ENCODE data around the gene SLC25A42. TPM values are rescaled to one million over a fixed set of nuclear protein-coding genes. Genes with fewer than 3 reads are reported as not detected.
"Not testable (repeated sequence)": the region's sequence is repeated elsewhere in the genome, so short reads cannot be mapped to it uniquely, and the experiment has no call there.

Gene SLC25A42
- total and polyA plus RNA-seq, 5 donors = 13.4 to 18.7 (median 13.8) TPM

GRCh38 chr19:19095691-19096090 lies 31.9 kb downstream of the SLC25A42 start:
- WGBS = 82% methylated on average over 11 of the region's 11 CpGs
- intact Hi-C loops (cut with DNase I) = no loop called here

DNA sequence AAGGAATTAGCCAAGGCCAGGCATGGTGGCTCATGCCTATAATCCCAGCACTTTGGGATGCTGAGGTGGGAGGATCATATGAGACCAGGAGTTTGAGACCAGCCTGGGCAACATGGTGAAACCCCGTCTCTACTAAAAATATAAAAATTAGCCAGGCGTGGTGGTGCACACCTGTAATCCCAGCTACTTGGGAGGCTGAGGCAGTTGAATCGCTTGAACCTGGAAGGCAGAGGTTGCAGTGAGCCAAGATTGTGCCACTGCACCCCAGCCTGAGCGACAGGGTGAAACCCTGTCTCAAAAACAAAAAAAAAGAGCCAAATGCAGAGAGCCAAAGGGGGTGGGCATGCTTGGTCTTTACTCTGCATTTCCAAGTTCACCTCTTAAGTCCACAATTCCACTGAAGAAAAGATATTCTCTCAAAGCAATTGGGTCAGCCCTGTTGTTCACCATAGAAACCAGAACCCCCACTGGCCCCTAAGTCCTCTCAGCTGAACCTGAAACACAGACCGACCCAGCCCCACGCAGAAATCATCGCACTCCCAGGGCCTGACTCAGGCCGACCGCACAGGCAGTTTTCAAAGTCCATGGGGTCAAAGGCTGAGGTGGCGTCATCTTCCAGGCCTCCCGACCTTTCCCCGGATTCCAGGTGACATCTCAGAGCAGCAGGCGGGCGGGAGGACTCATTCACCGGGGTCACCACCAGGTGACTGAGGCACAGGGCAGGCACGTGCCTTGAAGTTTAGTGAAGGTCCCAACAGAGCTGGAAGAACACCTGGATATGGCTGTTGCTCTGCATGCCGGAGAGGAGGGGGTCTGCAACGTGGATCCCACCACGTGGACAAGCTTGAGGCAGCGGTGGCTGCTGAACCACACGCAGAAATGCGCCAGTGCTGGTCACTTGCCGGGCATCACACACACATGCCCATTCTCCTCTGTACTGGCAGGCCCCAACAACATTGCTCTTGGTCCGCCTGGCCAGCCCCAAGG lies 33.1 kb downstream of the SLC25A42 start:
- H3K4me3 ChIP-seq (ENCODE audit: low read length) = no peak overlapping the region
- no peaks in the 10 kb centered on the region for H3K9me3 ChIP-seq (ENCODE audit: control insufficient read depth, low read length)
- H3K27me3 ChIP-seq (ENCODE audit: control insufficient read depth, insufficient read depth) = no peaks in the 10 kb centered on the region
- no peaks in the 10 kb centered on the region for H3K4me1 ChIP-seq (ENCODE audit: control insufficient read depth, insufficient read depth, low read length)
- DNase-seq = no peak
- H3K27ac ChIP-seq (ENCODE audit: low read length) = no peak overlapping the region
- 91% methylated on average over 24 of the region's 24 CpGs for WGBS
- intact Hi-C loops (cut with DNase I) = no loop called here
- no peak for ATAC-seq

More at GRCh38 chr19:19095691-19096090, 31.9 kb downstream of the SLC25A42 start:
- no peak overlapping the region for H3K27ac ChIP-seq (ENCODE audit: low read length)
- ATAC-seq = no peak
- no peaks in the 10 kb centered on the region for H3K4me1 ChIP-seq (ENCODE audit: control insufficient read depth, insufficient read depth, low read length)
- no peak overlapping the region for H3K4me3 ChIP-seq (ENCODE audit: low read length)
- DNase-seq = no peak
- H3K9me3 ChIP-seq (ENCODE audit: control insufficient read depth, low read length) = no peaks in the 10 kb centered on the region
- H3K27me3 ChIP-seq (ENCODE audit: control insufficient read depth, insufficient read depth) = no peaks in the 10 kb centered on the region

GRCh38 chr19:19098084-19098702 lies 34.4 kb downstream of the SLC25A42 start:
- ATAC-seq (no peak), DNase-seq (no peak)
- no peaks in the 10 kb centered on the region for H3K9me3 ChIP-seq (ENCODE audit: control insufficient read depth, low read length)
- WGBS = 87% methylated on average over 9 of the region's 9 CpGs
- no peak overlapping the region for H3K27ac ChIP-seq (ENCODE audit: low read length)
- no peaks in the 10 kb centered on the region for H3K27me3 ChIP-seq (ENCODE audit: control insufficient read depth, insufficient read depth)
- intact Hi-C loops (cut with DNase I) = no loop called here
- no peak overlapping the region for H3K4me3 ChIP-seq (ENCODE audit: low read length)
- H3K4me1 ChIP-seq (ENCODE audit: control insufficient read depth, insufficient read depth, low read length) = no peaks in the 10 kb centered on the region

GRCh38 chr19:19098703-19099632 lies 35.2 kb downstream of the SLC25A42 start:
- peak in 1 of 2 donors; percentile 25 for ATAC-seq

GRCh38 chr19:19101540-19101939 lies 37.7 kb downstream of the SLC25A42 start:
- no peak overlapping the region for H3K27ac ChIP-seq (ENCODE audit: low read length)
- DNase-seq = no peak
- WGBS = 94% methylated on average over 8 of the region's 8 CpGs
- no peak overlapping the region for H3K4me3 ChIP-seq (ENCODE audit: low read length)
- no peaks in the 10 kb centered on the region for H3K4me1 ChIP-seq (ENCODE audit: control insufficient read depth, insufficient read depth, low read length)
- no peaks in the 10 kb centered on the region for H3K27me3 ChIP-seq (ENCODE audit: control insufficient read depth, insufficient read depth)
- intact Hi-C loops (cut with DNase I) = no loop called here
- no peak for ATAC-seq
- no peaks in the 10 kb centered on the region for H3K9me3 ChIP-seq (ENCODE audit: control insufficient read depth, low read length)

More at GRCh38 chr19:19098703-19099632, 35.2 kb downstream of the SLC25A42 start:
- no peaks in the 10 kb centered on the region for H3K4me1 ChIP-seq (ENCODE audit: control insufficient read depth, insufficient read depth, low read length)
- DNase-seq = no peak
- 81% methylated on average over 18 of the region's 18 CpGs for WGBS
- H3K27me3 ChIP-seq (ENCODE audit: control insufficient read depth, insufficient read depth) = no peaks in the 10 kb centered on the region
- H3K9me3 ChIP-seq (ENCODE audit: control insufficient read depth, low read length) = no peaks in the 10 kb centered on the region
- intact Hi-C loops (cut with DNase I) = no loop called here
- H3K27ac ChIP-seq (ENCODE audit: low read length) = no peak overlapping the region
- no peak overlapping the region for H3K4me3 ChIP-seq (ENCODE audit: low read length)

- H3K4me3 ChIP-seq (ENCODE audit: low read length); H3K27ac ChIP-seq (ENCODE audit: low read length); H3K9me3 ChIP-seq (ENCODE audit: control insufficient read depth, low read length); H3K4me1 ChIP-seq (ENCODE audit: control insufficient read depth, insufficient read depth, low read length); DNase-seq; intact Hi-C loops (cut with DNase I); ATAC-seq; H3K27me3 ChIP-seq (ENCODE audit: control insufficient read depth, insufficient read depth): not testable (repeated sequence)
- 96% methylated on average over 10 of the region's 10 CpGs for WGBS
These were observed 38.8 kb downstream of the SLC25A42 start for GRCh38 chr19:19102566-19102965.

- Histone ChIP-seq H3K27me3 (ENCODE audit: control insufficient read depth, insufficient read depth) (no peaks in the 10 kb centered on the region), H3K4me1 (ENCODE audit: control insufficient read depth, insufficient read depth, low read length) (no peaks in the 10 kb centered on the region), H3K4me3 (ENCODE audit: low read length) (no peak overlapping the region), H3K9me3 (ENCODE audit: control insufficient read depth, low read length) (no peaks in the 10 kb centered on the region), H3K27ac (ENCODE audit: low read length) (no peak overlapping the region)
- no peak for ATAC-seq
- intact Hi-C loops (cut with DNase I) = no loop called here
- WGBS = 97% methylated on average over 11 of the region's 11 CpGs
- DNase-seq = no peak
These were observed 39.4 kb downstream of the SLC25A42 start for GRCh38 chr19:19103167-19103566.

- 25% methylated on average over 36 of the region's 36 CpGs for WGBS
- no peaks in the 10 kb centered on the region for H3K4me1 ChIP-seq (ENCODE audit: control insufficient read depth, insufficient read depth, low read length)
- ATAC-seq (peak; percentile 87 to 89), DNase-seq (peak; percentile 81 to 92 (median 88))
- peak overlapping the region; percentile 26 for H3K4me3 ChIP-seq (ENCODE audit: low read length)
- H3K27me3 ChIP-seq (ENCODE audit: control insufficient read depth, insufficient read depth) = no peaks in the 10 kb centered on the region
- no peaks in the 10 kb centered on the region for H3K9me3 ChIP-seq (ENCODE audit: control insufficient read depth, low read length)
- intact Hi-C loops (cut with DNase I) = no loop called here
- H3K27ac ChIP-seq (ENCODE audit: low read length) = no peak overlapping the region
These were observed 41.7 kb downstream of the SLC25A42 start for GRCh38 chr19:19105365-19106055.

- H3K4me3 ChIP-seq (ENCODE audit: low read length) = peak overlapping the region; percentile 26
- no peaks in the 10 kb centered on the region for H3K9me3 ChIP-seq (ENCODE audit: control insufficient read depth, low read length)
- no peak overlapping the region for H3K27ac ChIP-seq (ENCODE audit: low read length)
- DNase-seq = peak; percentile 60 to 82 (median 77)
- intact Hi-C loops (cut with DNase I) = no loop called here
- H3K27me3 ChIP-seq (ENCODE audit: control insufficient read depth, insufficient read depth) = no peaks in the 10 kb centered on the region
- H3K4me1 ChIP-seq (ENCODE audit: control insufficient read depth, insufficient read depth, low read length) = no peaks in the 10 kb centered on the region
- ATAC-seq = peak; percentile 60 to 63
- 41% methylated on average over 25 of the region's 25 CpGs for WGBS
These were observed 42.3 kb downstream of the SLC25A42 start for GRCh38 chr19:19106056-19106551.

- H3K27ac ChIP-seq (ENCODE audit: low read length); H3K9me3 ChIP-seq (ENCODE audit: control insufficient read depth, low read length); intact Hi-C loops (cut with DNase I); ATAC-seq; H3K27me3 ChIP-seq (ENCODE audit: control insufficient read depth, insufficient read depth); DNase-seq; H3K4me1 ChIP-seq (ENCODE audit: control insufficient read depth, insufficient read depth, low read length); H3K4me3 ChIP-seq (ENCODE audit: low read length): not testable (repeated sequence)
- 95% methylated on average over 7 of the region's 7 CpGs for WGBS
These were observed 43.1 kb downstream of the SLC25A42 start for GRCh38 chr19:19106938-19107337.

All from right cardiac atrium (tissue), 5 donors.